Brain microvascular endothelial cell (primary cell): Measurements from ENCODE around the gene RTL5.

Experiments used
- DNase-seq: peaks from one replicate; pipeline ENCODE4 v3.0.0-alpha.2; 2020
- H3K27ac ChIP-seq: fragments of 250-450 bp; sonication (Bioruptor Pico); 2 replicates; pipeline ENCODE4 v1.5.1; 2020; ENCODE audit warnings: mild to moderate bottlenecking, moderate library complexity
- H3K27me3 ChIP-seq: fragments of 250-450 bp; sonication (Bioruptor Pico); replicated peaks from 2 replicates; pipeline ENCODE4 v1.5.1; 2020; ENCODE audit warnings: mild to moderate bottlenecking
- H3K36me3 ChIP-seq: fragments of 250-450 bp; sonication (Bioruptor Pico); replicated peaks from 2 replicates; pipeline ENCODE4 v1.5.1; 2020; ENCODE audit warnings: mild to moderate bottlenecking
- H3K4me3 ChIP-seq: 2 replicates; pipeline ENCODE4 v1.5.1; 2011; ENCODE audit warnings: low read depth, mild to moderate bottlenecking, control low read depth, low read length, moderate library complexity
- CTCF ChIP-seq: IDR thresholded peaks from 2 replicates; pipeline ENCODE4 v1.5.1; 2011; ENCODE audit warnings: low read depth, mild to moderate bottlenecking, moderate library complexity, low read length, control low read depth, inconsistent platforms; ENCODE audit errors: missing control alignments
- in situ Hi-C: cut with HindIII; loops from 2 replicates; pipeline ENCODE4 v1.10.0; 2017; ENCODE audit warnings: low sequenced_read_pairs, low pct_ligation_motif_present

Gene RTL5

GRCh38 chrX:72105436-72105835, 26.3 kb downstream of the RTL5 start:
- no peak for DNase-seq
- H3K27me3 ChIP-seq, result no peaks in the 10 kb centered on the region
- H3K27ac ChIP-seq, result no peak overlapping the region
- no peak for TF ChIP-seq CTCF
- no peaks in the 10 kb centered on the region for H3K36me3 ChIP-seq
- in situ Hi-C loops, result no loop called here
- H3K4me3 ChIP-seq, result no peak overlapping the region

- Histone ChIP-seq H3K27me3 (no peaks in the 10 kb centered on the region), H3K4me3 (no peak overlapping the region), H3K36me3 (no peaks in the 10 kb centered on the region), H3K27ac (no peak overlapping the region)
- DNase-seq, result no peak
- in situ Hi-C loops, result no loop called here
- TF ChIP-seq CTCF, result no peak
These were observed 29.0 kb downstream of the RTL5 start for GRCh38 chrX:72102760-72103159.

- in situ Hi-C loops, result no loop called here
- H3K27ac ChIP-seq, result no peak overlapping the region
- H3K27me3 ChIP-seq, result no peaks in the 10 kb centered on the region
- H3K36me3 ChIP-seq, result no peaks in the 10 kb centered on the region
- no peak overlapping the region for H3K4me3 ChIP-seq
- no peak for TF ChIP-seq CTCF
- DNase-seq, result no peak
These were observed 29.6 kb downstream of the RTL5 start for GRCh38 chrX:72102126-72102525.

- Histone ChIP-seq H3K4me3 (no peak overlapping the region), H3K36me3 (no peaks in the 10 kb centered on the region), H3K27ac (no peak overlapping the region), H3K27me3 (no peaks in the 10 kb centered on the region)
- no peak for TF ChIP-seq CTCF
- in situ Hi-C loops, result no loop called here
- no peak for DNase-seq
These were observed 30.1 kb downstream of the RTL5 start for GRCh38 chrX:72101597-72102037.

- in situ Hi-C loops, result no loop called here
- Histone ChIP-seq H3K36me3 (no peaks in the 10 kb centered on the region), H3K27ac (no peak overlapping the region), H3K27me3 (no peaks in the 10 kb centered on the region), H3K4me3 (no peak overlapping the region)
- no peak for DNase-seq
- no peak for TF ChIP-seq CTCF
These were observed 30.8 kb downstream of the RTL5 start for GRCh38 chrX:72100824-72101351.

GRCh38 chrX:72100051-72100755, 31.5 kb downstream of the RTL5 start:
- no peak for TF ChIP-seq CTCF
- Histone ChIP-seq H3K27me3 (no peaks in the 10 kb centered on the region), H3K36me3 (no peaks in the 10 kb centered on the region), H3K4me3 (no peak overlapping the region), H3K27ac (no peak overlapping the region)
- in situ Hi-C loops, result no loop called here
- DNase-seq, result no peak
